ENCODE data around the gene ZNF662.

GRCh38 chr3:42856544-42856943, 49.4 kb upstream of the ZNF662 start:
- TF ChIP-seq CTCF (IDR thresholded peaks at IDR 0.05) (no peak), POLR2A (IDR thresholded peaks at IDR 0.05) (no peak)

Data from esophagus squamous epithelium (tissue), 4 donors.